ENCODE results near the gene GRN.
"Not testable (repeated sequence)": the region's sequence is repeated elsewhere in the genome, so short reads cannot be mapped to it uniquely, and the experiment has no call there.

GRCh38 chr17:44368391-44369243, 23.5 kb downstream of the GRN start:
- TF ChIP-seq CTCF (IDR thresholded peaks at IDR 0.05; ENCODE audit: low read depth, low read length, poor library complexity, severe bottlenecking); EZH2phosphoT487 (IDR thresholded peaks at IDR 0.05; ENCODE audit: borderline replicate concordance, low read length): not testable (repeated sequence)
